MM.1S (cell line): ENCODE results near the gene B4GALT7.
A peak's percentile ranks its signal among the peaks of the same experiment; 100 is the strongest.

Experiments
- DNase-seq: peaks from one replicate; pipeline ENCODE4 v3.0.0-alpha.2; 2015
- H2AFZ ChIP-seq: fragments of 300-600 bp; sonication (generic); 2 replicates; pipeline ENCODE4 v1.6.0; 2016; ENCODE audit warnings: antibody characterized with exemption, low read length
- H3F3A ChIP-seq: fragments of 300-600 bp; sonication (generic); 2 replicates; pipeline ENCODE4 v1.6.1; 2016; ENCODE audit warnings: mild to moderate bottlenecking, antibody characterized with exemption, low read length, moderate library complexity, mixed read lengths; ENCODE audit not compliant: insufficient read depth
- H3K27ac ChIP-seq: fragments of 300-600 bp; sonication (generic); 2 replicates; pipeline ENCODE4 v1.5.1; 2016; ENCODE audit warnings: mild to moderate bottlenecking, low read length
- H3K27me3 ChIP-seq: fragments of 300-600 bp; sonication (generic); replicated peaks from 2 replicates; pipeline ENCODE4 v1.6.0; 2016; ENCODE audit warnings: low read length; ENCODE audit not compliant: insufficient read depth
- H3K36me3 ChIP-seq: fragments of 300-600 bp; sonication (generic); replicated peaks from 2 replicates; pipeline ENCODE4 v1.6.1; 2016; ENCODE audit warnings: mild to moderate bottlenecking, low read length, mixed read lengths; ENCODE audit not compliant: insufficient read depth
- H3K4me1 ChIP-seq: fragments of 300-600 bp; sonication (generic); 2 replicates; pipeline ENCODE4 v1.6.1; 2016; ENCODE audit warnings: low read length, mixed read lengths
- H3K4me2 ChIP-seq: fragments of 300-600 bp; sonication (generic); 2 replicates; pipeline ENCODE4 v1.6.0; 2016; ENCODE audit warnings: low read depth, low read length
- H3K4me3 ChIP-seq: fragments of 300-600 bp; sonication (generic); 2 replicates; pipeline ENCODE4 v1.5.1; 2016; ENCODE audit warnings: low read length, mixed read lengths
- H3K79me2 ChIP-seq: fragments of 300-600 bp; sonication (generic); 2 replicates; pipeline ENCODE4 v1.6.1; 2016; ENCODE audit warnings: mixed run types, low read length, mixed read lengths
- H3K9ac ChIP-seq: fragments of 300-600 bp; sonication (generic); 2 replicates; pipeline ENCODE4 v1.6.1; 2016; ENCODE audit warnings: low read length, mixed read lengths
- H3K9me2 ChIP-seq: fragments of 300-600 bp; sonication (generic); replicated peaks from 2 replicates; pipeline ENCODE4 v1.6.1; 2016; ENCODE audit warnings: mild to moderate bottlenecking, low read length, mixed read lengths; ENCODE audit not compliant: insufficient read depth
- H3K9me3 ChIP-seq: fragments of 300-600 bp; sonication (generic); replicated peaks from 2 replicates; pipeline ENCODE4 v1.6.1; 2016; ENCODE audit warnings: mild to moderate bottlenecking, low read length, mixed read lengths; ENCODE audit not compliant: insufficient read depth
- H4K20me1 ChIP-seq: fragments of 300-600 bp; sonication (generic); 2 replicates; pipeline ENCODE4 v1.6.1; 2016; ENCODE audit warnings: mild to moderate bottlenecking, low read length, moderate library complexity, mixed read lengths; ENCODE audit not compliant: insufficient read depth
- EZH2 ChIP-seq: fragments of 300-600 bp; sonication (generic); optimal IDR thresholded peaks from 2 replicates; pipeline ENCODE3; 2017; ENCODE audit warnings: low read depth, mild to moderate bottlenecking, antibody characterized with exemption, low read length, mixed read lengths
- EZH2phosphoT487 ChIP-seq: fragments of 300-600 bp; sonication (generic); IDR thresholded peaks from 2 replicates; pipeline ENCODE4 v1.6.1; 2018; ENCODE audit warnings: antibody characterized with exemption, low read length
- TF ChIP-seq, protein P1 (sequence below): fragments of 300-600 bp; sonication (generic); IDR thresholded peaks from 2 replicates; pipeline ENCODE4 v1.5.1; 2016; ENCODE audit warnings: antibody characterized with exemption, low read length, mixed read lengths

B4GALT7 gene

DNA sequence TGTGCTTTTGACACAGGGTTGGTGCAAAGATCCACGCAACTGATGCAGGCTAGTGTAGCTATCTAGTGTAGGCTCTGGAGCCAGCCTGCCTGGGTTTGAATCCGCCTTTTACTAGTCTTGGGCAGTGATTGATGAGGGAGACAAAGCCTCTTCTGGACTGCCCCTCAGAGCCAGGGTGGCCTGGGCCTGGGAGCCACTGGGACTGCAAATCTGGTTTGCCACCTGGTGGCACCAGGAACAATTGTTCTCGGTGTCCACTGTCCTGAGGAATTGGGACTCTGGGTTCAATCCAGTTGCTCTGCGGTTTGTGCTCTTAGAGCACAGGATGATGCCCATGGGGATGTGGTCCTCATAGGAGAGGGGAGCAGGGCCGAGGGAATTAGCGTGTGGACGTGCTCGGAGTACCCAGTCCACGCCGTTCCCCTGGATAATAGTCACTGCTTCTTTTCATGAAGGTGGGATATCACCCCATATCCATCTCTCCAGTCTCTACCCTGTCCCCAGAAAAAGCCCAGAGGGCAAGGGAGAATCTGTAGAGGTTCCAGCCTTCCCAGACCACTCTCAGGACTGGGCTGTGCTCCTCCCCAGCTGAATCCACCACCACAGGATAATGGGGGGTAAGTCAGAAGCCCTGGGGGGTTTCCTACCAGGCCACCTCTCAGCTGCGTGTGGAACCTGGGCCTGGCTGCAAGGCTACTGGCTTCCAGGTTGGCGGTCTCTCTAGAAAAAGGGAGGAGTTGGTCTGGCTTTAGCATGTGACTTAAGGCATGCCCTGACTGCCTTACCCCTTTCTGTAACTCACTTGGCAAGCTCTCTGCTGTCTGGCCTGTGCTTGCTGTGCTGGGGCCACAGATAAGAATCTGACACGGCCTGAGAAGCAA, 1.9 kb downstream of the B4GALT7 start:
- Histone ChIP-seq H4K20me1 (no peaks in the 10 kb centered on the region), H3K9me2 (no peaks in the 10 kb centered on the region), H3K27me3 (no peaks in the 10 kb centered on the region), H3K27ac (no peak overlapping the region), H3K79me2 (peaks cover 14% of the 10 kb centered on the region), H3K4me1 (peaks cover 8% of the 10 kb centered on the region), H2AFZ (no peak overlapping the region), H3K4me3 (no peak overlapping the region), H3K36me3 (no peaks in the 10 kb centered on the region), H3K4me2 (no peak overlapping the region), H3K9ac (no peak overlapping the region), H3F3A (peaks cover 5% of the 10 kb centered on the region; the same call in 1 of the 2 replicates), H3K9me3 (no peaks in the 10 kb centered on the region)
- DNase-seq, result no peak
- TF ChIP-seq EZH2phosphoT487, result no peak
- TF ChIP-seq, protein P1, sequence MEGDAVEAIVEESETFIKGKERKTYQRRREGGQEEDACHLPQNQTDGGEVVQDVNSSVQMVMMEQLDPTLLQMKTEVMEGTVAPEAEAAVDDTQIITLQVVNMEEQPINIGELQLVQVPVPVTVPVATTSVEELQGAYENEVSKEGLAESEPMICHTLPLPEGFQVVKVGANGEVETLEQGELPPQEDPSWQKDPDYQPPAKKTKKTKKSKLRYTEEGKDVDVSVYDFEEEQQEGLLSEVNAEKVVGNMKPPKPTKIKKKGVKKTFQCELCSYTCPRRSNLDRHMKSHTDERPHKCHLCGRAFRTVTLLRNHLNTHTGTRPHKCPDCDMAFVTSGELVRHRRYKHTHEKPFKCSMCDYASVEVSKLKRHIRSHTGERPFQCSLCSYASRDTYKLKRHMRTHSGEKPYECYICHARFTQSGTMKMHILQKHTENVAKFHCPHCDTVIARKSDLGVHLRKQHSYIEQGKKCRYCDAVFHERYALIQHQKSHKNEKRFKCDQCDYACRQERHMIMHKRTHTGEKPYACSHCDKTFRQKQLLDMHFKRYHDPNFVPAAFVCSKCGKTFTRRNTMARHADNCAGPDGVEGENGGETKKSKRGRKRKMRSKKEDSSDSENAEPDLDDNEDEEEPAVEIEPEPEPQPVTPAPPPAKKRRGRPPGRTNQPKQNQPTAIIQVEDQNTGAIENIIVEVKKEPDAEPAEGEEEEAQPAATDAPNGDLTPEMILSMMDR, result 0 out of 2 replicates have a peak, but pooled peaks have one; percentile 4
- no peak for TF ChIP-seq EZH2

DNA sequence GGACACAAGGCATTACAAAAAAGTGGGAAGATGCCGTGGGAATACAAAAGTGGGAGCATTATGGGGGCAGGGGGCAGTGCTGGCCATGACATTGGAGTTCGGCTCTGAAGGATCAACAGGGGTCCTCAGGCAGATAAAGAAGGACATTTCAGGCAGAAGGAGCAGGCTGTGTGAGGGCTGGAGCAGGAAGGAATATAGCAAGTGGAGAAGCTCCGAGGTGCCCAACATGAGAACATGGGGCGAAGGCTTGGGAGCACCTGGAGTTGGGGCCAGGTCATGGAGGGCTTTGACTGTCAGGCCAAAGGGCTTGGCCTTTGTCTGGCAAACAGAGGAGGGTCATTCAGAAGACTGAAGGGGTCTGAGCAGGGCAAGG, 2.5 kb downstream of the B4GALT7 start:
- H2AFZ ChIP-seq, result no peak overlapping the region
- no peak overlapping the region for H3K9ac ChIP-seq
- H3K79me2 ChIP-seq, result peaks cover 14% of the 10 kb centered on the region
- peaks cover 5% of the 10 kb centered on the region; the same call in 1 of the 2 replicates for H3F3A ChIP-seq
- H3K36me3 ChIP-seq, result no peaks in the 10 kb centered on the region
- DNase-seq, result no peak
- H3K9me2 ChIP-seq, result no peaks in the 10 kb centered on the region
- H3K9me3 ChIP-seq, result no peaks in the 10 kb centered on the region
- no peak overlapping the region for H3K4me3 ChIP-seq
- no peaks in the 10 kb centered on the region for H4K20me1 ChIP-seq
- H3K4me2 ChIP-seq, result no peak overlapping the region
- H3K4me1 ChIP-seq, result peaks cover 8% of the 10 kb centered on the region
- no peaks in the 10 kb centered on the region for H3K27me3 ChIP-seq
- TF ChIP-seq, protein P1, result no peak
- no peak overlapping the region for H3K27ac ChIP-seq

DNA sequence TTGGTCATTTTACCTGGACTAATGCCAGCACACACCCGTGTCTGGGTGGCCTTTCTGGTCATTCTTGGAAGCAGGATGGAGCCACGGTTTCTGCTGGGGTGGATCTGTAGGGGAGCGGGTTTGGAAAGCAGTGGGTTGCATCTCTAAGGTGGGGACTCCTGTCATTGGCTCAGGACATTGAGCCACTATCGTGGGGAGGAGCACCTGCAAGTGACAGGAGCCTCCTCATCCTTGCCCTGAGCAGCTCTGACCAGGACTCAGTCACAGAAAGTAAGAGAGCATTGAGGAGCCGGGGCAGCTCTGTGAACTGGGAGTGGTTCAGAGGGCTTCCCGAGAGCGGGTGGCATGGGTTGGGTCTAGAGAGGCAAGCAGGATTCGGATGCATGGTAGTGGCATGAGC, 3.7 kb downstream of the B4GALT7 start:
- H3K9me3 ChIP-seq, result no peaks in the 10 kb centered on the region
- H3K36me3 ChIP-seq, result no peaks in the 10 kb centered on the region
- no peak overlapping the region for H3K27ac ChIP-seq
- peaks cover 5% of the 10 kb centered on the region for H3K4me1 ChIP-seq
- H3K4me2 ChIP-seq, result no peak overlapping the region
- H4K20me1 ChIP-seq, result no peaks in the 10 kb centered on the region
- DNase-seq, result no peak
- no peaks in the 10 kb centered on the region for H3K27me3 ChIP-seq
- H3K4me3 ChIP-seq, result no peak overlapping the region
- no peak overlapping the region for H2AFZ ChIP-seq
- no peak overlapping the region for H3K9ac ChIP-seq
- peaks cover under 1% of the 10 kb centered on the region; the same call in 1 of the 2 replicates for H3F3A ChIP-seq
- no peak for TF ChIP-seq EZH2
- no peak for TF ChIP-seq EZH2phosphoT487
- TF ChIP-seq, protein P1, result no peak
- no peaks in the 10 kb centered on the region for H3K9me2 ChIP-seq
- H3K79me2 ChIP-seq, result peaks cover 14% of the 10 kb centered on the region
